Limb (tissue), 2 donors: ENCODE data around the gene TRDMT1.

Experiments
- DNase-seq, 2 donors: peaks; one replicate each; pipeline ENCODE4 v3.0.0-alpha.2; 2016; ENCODE audit errors: extremely low spot score in 2 of 2

Gene TRDMT1

DNA sequence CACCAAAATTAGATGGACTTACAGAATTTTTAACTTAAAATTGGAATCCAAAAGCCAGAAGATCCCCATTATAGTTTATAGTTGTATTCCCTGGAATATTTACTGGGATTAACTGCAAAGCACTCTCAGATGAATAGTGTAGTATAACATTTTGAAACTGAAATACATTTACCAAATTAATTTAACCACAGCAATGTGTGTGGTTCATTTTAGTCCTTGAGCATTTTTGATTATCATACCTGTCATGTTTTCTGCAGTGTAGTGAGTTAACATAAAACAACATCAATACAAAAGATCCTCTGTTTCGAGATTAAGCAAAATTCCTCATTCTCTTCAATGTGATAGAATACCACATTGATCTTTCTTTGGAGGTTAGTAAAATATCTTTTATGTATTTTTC, 30.3 kb upstream of the TRDMT1 start:
- DNase-seq = no peak

DNA sequence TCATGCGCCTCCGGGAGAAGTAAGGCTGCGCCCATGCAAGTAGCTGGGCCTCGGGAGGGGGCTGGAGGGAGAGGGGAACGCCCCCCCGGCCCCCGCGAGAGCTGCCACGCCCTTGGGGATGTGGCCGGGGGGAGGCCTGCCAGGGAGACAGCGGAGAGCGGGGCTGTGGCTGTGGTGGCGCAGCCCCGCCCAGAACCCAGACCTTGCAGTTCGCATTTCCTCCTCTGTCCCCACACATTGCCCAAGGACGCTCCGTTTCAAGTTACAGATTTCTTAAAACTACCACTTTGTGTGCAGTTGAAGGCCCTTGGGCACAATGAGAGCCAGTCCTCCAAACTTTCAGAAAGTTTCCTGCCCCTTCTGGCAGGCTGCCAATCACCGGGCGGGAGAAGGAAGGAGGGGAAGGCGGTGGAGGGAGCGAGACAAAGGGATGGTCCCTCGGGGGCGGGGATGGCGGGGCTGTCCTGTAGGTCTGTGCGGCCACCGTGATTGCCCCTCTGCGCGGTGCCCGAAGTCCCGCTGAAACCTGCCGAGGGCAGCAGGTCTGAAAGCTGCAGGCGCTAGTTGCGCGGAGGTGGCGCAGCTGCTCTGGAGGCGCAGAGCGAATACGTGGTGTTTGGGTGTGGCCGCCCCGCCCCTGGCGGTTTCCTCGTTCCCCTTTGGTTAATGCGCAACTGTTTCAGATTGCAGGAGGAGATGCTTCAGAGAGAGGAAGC, 28.7 kb upstream of the TRDMT1 start:
- peak; percentile 84 to 90 for DNase-seq

DNA sequence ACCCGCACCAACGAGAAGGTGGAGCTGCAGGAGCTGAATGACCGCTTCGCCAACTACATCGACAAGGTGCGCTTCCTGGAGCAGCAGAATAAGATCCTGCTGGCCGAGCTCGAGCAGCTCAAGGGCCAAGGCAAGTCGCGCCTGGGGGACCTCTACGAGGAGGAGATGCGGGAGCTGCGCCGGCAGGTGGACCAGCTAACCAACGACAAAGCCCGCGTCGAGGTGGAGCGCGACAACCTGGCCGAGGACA, 28.2 kb upstream of the TRDMT1 start:
- no peak for DNase-seq

DNA sequence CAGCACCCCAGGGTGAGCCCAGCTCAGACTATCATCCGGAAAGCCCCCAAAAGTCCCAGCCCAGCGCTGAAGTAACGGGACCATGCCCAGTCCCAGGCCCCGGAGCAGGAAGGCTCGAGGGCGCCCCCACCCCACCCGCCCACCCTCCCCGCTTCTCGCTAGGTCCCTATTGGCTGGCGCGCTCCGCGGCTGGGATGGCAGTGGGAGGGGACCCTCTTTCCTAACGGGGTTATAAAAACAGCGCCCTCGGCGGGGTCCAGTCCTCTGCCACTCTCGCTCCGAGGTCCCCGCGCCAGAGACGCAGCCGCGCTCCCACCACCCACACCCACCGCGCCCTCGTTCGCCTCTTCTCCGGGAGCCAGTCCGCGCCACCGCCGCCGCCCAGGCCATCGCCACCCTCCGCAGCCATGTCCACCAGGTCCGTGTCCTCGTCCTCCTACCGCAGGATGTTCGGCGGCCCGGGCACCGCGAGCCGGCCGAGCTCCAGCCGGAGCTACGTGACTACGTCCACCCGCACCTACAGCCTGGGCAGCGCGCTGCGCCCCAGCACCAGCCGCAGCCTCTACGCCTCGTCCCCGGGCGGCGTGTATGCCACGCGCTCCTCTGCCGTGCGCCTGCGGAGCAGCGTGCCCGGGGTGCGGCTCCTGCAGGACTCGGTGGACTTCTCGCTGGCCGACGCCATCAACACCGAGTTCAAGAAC, 27.7 kb upstream of the TRDMT1 start:
- DNase-seq = peak; percentile 94 to 96

DNA sequence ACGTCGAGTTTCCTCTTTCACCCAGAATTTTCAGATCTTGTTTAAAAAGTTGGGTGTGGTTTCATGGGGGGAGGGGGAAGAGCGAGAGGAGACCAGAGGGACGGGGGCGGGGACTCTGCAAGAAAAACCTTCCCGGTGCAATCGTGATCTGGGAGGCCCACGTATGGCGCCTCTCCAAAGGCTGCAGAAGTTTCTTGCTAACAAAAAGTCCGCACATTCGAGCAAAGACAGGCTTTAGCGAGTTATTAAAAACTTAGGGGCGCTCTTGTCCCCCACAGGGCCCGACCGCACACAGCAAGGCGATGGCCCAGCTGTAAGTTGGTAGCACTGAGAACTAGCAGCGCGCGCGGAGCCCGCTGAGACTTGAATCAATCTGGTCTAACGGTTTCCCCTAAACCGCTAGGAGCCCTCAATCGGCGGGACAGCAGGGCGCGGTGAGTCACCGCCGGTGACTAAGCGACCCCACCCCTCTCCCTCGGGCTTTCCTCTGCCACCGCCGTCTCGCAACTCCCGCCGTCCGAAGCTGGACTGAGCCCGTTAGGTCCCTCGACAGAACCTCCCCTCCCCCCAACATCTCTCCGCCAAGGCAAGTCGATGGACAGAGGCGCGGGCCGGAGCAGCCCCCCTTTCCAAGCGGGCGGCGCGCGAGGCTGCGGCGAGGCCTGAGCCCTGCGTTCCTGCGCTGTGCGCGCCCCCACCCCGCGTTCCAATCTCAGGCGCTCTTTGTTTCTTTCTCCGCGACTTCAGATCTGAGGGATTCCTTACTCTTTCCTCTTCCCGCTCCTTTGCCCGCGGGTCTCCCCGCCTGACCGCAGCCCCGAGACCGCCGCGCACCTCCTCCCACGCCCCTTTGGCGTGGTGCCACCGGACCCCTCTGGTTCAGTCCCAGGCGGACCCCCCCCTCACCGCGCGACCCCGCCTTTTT, 26.9 kb upstream of the TRDMT1 start, which contains the start of gene VIM:
TSS of gene VIM (plus strand) at position 151 of the 925 bp plus-strand sequence. CDS start 1,182 bp downstream, outside the sequence.
- peak; percentile 81 to 90 for DNase-seq

DNA sequence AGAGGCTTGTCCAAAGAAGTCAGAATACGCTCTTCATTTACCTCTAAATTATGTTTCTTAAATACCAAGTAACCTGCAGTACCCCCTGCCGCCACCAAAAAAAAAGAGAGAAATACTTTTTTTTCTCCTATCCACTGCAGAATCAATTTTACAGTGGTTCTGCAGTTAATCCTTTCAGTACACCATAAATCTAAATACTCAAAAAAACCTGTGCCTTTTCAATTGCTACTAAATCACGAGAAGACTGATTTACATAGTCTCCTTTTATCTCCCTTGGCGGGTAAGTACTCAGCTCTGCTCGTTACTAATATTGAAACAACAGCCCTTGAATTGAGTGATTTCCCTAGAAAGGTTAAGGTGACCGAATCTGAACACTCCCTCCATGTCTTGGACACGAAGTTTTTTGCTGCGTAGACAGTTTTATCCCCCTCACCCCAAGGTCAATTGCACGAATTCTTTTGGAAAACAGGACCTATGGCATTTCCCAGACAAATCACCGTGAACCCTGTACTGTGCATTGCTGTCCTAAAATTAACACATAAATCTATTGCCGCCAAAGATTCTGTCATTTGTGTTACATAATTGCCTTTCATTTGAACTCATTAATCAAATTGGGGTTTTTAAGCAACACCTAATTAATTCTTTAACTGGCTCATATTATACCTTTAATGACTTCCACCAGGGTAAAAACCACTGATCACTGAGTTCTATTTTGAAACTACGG, 26.1 kb upstream of the TRDMT1 start:
- DNase-seq = peak in 1 of 2 donors; percentile 64

DNA sequence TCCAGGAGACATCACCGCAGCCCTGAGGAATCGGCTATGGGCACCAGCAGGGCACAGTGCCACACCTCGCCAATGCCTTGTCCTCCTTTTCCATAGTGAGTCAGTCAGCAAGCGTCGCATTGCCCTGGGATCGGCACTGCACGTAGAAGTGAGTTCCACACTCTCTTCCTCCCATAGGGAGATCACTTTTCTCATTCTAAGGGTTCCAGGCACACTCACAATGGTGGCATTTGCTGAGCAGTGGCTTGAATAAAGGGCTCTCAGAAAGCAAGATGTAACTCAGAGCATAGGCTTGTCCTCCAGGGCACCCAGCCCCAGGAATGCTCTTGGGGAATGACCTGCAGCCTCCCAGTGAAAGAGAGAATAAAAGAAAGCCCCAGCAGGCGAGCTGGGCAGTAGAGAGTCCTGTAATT, 25.4 kb upstream of the TRDMT1 start:
- no peak for DNase-seq

DNA sequence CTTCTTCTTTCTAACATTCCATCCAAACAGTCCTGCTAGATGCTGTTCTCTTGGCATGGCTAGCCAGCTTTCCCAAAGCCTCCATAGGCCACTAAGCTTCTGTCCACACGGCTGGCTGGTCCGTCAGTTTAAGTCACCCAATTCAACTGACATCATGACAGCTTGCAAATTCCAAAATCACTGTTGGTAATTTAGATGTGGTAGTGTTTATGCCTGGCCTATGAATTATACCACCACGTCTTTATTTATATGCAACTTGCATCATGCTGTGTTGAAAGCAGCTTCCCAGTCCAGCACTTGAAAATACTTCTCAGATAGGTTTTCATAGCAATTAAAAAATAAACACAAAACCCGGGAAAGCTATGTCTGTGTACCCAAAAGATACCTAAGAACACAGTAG, 24.3 kb upstream of the TRDMT1 start:
- DNase-seq = no peak

DNA sequence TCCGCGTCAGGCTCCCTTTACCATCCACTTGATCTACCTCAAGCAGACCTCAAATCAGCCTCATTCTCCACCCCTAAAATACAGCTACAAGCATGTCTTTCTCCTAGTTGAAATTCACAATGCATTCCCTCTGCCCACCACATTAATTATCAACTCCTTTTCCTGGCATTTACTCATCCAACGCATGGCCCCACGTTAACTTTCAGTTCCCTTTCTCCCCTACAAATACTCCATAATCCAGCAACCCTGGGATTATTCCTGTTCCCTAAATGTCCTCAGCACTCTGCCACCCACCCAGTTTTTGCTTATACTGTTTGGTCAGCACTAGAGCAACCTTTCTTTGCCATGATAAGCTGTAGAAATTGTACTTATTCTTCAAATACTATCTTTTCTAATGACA, 20.9 kb upstream of the TRDMT1 start:
- no peak for DNase-seq

DNA sequence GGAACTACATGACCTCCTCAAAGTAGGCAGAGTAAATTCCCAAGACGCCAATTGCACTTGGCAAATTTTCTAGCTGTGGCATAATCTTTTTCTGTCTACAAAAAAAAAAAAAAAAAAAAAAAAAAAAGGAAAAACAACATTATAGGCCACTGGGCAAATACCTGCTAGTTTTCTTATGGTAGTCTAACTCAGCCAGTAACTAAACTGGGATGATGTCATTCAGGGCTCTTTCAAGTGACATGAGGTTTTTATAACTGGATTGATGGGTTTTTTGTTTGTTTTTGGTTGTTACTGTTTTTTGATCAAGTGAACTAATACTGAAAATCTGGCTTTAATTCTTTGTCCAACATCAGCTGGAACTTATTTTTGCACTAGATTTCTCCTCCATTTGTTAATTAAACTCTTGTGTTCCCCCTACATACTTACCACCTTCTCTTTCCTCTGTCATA, 19.2 kb upstream of the TRDMT1 start:
- DNase-seq = no peak

DNA sequence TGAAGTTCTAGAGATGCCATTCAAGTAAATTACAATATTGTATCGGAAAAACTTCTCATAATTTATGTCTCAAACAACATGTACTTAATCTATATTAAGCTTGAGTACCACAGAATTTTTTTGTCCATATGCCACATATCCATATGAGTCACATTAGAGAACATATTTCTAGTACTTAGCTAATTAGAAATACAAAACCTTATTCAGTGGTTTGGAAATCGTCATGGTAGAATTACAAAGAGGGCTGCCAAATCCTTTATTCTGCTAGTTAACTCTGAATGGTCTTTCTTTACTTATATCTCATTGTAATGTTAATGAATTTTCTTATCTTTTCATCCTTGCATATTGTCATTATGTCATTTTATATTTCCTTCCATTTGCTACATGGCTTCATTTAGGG, 17.6 kb upstream of the TRDMT1 start:
- no peak for DNase-seq

DNA sequence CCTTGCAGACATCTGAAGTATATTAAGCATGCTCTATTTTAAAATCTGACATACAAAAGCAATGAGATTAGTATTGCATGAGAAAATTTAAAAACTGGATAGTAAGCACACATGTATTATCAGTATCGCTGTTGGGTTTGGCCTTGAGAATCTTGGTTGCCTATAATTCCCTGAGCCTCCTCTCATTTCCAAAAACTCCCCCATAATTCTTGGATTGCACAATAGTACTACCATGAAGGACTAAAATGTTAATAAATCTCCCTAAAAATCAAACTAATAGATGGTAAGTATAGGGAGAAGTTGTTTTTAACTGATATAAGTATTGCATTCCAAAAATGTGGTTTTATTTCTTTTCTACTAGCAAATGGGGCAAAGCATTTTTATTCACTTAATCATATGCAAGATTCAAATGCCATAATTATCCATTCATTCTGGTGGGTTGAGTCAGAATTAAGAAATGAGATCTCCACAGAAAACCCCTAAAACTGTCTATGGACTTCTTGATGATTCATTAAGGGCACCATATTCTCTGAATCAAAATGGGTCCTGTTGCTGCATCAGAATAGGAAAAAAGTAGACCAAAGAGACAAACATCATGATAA, 16.3 kb upstream of the TRDMT1 start:
- DNase-seq = no peak

DNA sequence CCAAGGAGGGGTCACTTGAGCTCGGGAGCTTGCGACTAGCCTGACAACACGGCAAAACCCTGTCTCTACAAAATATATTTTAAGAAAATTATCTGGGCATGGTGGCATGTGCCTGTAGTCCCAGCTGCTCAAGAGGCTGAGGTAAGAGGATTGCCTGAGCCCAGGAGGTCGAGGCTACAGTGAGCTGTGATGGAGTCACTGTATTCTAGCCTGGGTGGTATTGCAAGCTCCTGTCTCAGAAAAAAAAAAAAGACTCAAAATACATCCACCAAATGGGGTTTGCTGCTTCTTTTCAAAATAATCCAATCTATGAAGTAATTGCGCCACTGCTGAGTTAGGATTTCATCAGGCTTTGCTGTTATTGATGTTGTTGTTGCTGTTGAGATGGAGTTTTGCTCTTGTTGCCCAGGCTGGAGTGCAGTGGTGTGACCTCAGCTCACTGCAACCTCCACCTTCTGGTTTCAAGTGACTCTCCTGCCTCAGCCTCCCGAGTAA, 15.5 kb upstream of the TRDMT1 start:
- no peak for DNase-seq

DNA sequence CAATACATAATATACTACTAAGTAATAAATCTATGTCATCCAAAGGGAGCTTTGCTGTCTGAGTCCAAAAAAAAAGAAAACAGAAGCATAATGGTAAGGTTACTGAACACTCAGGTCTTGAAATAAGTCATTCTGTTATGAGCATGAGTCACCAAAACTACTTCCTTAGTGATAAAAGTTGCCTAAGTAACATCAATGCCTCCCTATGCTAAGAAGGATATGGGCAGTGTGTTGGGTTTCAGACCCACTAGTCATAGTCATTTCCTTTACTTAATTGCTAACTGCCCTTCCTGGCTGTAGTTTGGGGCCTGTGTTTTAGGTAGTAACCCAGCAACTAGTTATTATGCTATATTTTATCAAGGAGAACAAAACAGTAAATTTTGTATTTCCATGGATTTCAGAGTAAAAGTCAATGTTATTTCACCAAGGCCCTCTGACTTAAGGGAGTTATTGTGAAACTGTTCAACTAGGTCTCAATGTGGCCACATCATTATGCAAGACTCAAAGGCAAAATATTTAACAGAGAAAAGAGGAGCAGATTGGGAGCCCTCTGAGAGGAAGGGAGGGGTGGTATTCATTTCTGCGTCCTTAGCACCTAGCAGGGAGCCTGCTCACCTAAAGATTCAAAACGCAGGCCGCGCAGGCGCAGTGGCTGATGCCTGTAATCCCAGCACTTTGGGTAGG, 14.9 kb upstream of the TRDMT1 start:
- no peak for DNase-seq

DNA sequence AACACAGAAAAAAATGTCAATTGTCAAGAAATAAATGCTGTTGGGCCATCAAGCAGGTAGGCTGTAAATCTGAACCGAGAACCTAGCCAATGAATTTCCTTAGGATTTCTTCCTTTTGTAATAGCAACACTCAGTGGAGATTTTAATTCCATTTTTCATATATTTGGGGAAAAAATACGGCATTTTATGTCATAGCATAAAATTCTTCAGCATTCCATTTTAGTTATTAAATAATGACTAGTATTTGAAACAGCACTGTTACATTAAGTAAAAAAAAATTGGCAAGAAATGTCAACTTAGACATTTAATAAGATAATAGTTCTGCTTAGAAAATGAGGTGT, 14.3 kb upstream of the TRDMT1 start:
- DNase-seq = no peak

DNA sequence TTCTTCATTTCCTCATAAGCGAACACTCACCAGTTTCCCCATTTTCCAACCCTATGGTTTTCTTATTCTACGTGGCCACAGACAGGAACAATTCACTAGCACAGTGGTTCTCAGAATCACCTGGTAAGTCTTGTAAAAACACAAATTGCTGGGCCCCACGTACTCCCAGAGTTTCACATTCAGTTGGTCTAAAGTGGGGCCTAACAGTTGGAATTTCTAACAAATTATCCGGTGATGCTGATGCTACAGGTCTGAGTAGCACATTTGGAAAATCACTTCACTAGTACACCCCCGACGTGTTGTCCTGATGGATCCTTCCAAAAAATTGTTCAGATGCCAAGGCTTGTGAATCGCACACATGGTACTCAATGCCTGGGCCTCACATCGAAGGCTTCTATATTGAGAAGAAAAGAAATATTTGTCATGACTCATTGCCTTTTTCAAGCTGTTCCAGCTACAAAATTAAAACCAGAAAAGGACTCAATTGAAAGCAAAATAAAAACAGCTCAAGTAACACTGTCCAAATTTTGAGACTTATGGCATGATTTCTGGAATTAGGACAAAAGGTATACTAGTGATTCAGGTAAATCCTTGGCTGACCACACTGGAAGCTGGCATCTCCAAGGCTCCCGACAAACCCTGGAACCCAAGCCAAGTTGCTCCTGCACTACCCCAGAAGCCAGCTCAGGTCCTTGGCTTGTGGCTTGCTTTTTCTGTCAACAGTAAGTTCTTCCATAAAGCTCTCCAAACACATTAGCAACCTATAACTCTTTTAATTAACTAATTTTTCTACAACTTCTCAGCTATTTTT, 13.7 kb upstream of the TRDMT1 start:
- peak; percentile 43 to 81 for DNase-seq

DNA sequence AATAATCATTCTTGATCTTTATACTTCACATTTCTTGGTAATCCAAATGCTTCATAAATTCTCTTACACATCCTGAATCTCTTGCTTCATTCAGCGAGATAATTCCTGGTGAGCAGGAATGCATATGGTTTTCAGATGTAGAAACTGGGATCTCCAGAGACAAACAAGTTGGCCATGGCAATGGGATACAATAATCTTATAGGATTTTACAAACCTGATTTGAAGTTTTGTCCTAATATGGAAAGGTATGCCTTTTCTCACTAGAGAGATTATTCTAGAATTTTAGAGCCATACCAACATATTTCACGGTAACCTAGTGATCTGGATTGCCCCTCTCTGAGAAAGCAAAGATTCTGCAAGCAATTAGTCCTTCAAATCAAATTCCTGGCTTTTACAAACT, 13.1 kb upstream of the TRDMT1 start:
- DNase-seq = no peak

DNA sequence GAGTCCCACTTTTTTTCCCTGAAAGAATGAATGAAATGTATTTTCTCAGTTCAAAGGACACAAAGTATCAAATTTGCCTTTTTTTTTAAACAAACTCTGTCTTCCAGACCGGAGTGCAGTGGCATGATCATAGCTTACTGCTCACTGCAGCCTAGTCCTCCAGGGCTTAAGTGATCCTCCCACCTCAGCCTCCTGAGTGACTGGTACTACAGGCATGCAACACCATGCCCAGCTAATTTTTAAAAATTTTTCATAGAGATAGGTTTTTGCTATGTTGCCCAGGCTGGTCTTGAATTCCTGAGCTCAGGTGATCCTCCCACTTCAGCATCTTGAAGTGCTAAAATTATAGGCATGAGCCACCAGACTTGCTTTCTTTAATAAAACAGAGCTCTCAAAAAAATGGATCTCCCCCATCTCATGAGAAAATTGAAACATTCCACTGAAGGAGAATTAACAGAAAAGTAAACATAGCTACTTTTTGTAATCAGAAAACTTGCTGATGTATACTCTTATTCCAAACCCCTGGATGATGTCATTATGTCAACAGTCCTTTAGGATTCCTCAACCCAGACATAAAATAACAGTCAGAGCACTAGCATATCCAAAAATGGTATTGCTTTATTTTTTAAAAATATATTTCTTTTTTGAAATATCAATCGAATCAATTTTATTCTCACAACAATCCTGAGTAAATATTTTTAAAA, 12.3 kb upstream of the TRDMT1 start:
- no peak for DNase-seq

DNA sequence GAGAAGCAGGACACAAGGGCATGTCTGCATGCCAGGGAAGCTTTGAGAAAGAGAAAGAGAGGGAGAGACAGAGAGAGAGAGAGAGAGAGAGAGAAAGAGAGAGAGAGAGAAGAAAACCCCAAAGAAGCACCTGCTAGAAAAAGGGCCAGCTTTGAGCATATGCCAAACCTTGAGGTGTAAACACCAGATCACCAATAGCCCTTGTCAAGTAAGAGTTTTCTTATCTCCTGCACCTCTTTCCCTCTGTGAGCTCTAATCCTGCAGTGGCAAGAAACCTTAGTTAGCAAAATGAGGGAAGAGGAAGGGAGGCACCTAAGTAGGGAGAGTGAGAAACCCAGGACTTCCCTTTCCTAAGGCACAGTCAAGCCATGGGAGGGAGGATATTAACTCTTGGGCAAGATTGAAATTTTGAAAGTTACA, 11.3 kb upstream of the TRDMT1 start:
- no peak for DNase-seq
